HG02798 (cell line): ENCODE measurements around the gene FRMD3.
A peak's percentile ranks its signal among the peaks of the same experiment; 100 is the strongest.

Experiments used
- ATAC-seq: cut with Tn5 transposase; IDR thresholded peaks from one replicate; pipeline ENCODE4 v1.9.1; 2021; ENCODE audit warnings: mild to moderate bottlenecking; ENCODE audit not compliant: unreplicated experiment, poor library complexity

FRMD3 gene

GRCh38 chr9:83257937-83258891 is 280.0 kb downstream of the FRMD3 start:
- ATAC-seq, result no peak

- peak; percentile 73 for ATAC-seq
These were observed 290.5 kb downstream of the FRMD3 start for GRCh38 chr9:83247732-83248131.

DNA sequence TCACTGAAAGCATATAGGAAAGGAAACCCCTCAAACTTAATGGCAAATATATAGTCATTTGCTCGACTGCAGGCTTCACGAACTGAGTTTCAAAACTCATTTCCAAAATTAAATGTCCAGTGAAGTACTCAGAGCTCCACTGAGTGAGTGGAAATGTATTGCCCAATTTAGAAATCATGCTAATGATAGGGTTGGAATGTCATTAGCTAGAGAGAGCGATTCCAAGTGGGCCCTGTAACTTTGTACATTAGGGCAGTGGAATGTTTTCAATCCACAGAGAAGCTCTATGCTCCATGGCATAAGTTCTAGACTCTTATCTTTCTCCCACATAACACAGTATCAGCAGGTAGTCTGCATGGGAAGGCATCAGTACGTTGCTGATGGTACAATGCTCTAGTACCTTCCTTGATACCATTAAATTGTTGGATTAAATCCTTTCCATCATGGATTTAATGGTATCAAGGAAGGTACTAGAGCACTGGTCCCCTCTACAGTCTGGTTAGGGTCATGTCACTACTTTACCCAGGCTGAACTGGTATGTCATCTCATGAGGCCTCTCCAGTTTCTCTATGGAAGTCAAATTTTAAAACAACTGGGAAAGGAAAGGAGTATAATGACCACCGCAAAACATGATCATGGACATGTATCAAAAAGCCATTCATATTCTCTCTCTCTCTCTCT is 292.1 kb downstream of the FRMD3 start:
- no peak for ATAC-seq

DNA sequence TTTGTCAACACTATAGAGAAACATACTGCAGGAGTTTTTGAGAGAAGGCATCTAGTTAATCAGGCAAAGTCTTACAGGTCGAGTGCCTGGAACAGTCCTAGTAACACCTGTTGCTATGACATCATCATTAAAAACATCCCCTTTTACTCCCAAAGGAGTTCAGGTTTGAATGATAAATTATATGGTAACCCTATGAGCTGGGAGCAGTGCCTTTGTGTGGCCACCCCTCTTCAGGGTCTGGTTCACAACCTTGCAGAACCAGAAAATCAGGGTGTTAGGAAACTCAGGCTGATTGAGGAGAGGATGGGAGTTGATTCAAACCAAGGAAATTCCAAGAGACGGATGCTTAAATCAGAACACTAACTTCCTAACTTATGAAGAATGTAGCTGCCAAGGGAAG is 296.1 kb downstream of the FRMD3 start:
- no peak for ATAC-seq

DNA sequence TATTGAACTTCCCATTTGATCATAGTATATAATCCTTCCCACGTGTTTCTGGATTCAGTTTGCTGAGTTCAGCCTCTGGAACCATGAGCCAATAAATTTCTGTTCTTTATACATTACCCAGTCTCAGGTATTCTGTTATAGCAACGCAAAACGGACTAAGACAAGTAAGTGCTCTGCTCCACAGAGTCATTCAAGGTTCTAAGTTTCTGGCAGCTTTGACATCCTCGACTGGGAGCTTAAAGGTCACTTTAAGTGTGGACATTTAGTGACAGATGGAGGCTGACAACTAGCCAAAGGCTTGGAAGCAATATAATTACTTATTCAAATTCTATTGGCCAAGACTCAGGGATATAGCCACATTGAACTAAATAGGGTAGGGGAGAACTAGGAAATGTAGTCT is 297.5 kb downstream of the FRMD3 start:
- no peak for ATAC-seq

GRCh38 chr9:83239747-83240146 is 298.5 kb downstream of the FRMD3 start:
- no peak for ATAC-seq

DNA sequence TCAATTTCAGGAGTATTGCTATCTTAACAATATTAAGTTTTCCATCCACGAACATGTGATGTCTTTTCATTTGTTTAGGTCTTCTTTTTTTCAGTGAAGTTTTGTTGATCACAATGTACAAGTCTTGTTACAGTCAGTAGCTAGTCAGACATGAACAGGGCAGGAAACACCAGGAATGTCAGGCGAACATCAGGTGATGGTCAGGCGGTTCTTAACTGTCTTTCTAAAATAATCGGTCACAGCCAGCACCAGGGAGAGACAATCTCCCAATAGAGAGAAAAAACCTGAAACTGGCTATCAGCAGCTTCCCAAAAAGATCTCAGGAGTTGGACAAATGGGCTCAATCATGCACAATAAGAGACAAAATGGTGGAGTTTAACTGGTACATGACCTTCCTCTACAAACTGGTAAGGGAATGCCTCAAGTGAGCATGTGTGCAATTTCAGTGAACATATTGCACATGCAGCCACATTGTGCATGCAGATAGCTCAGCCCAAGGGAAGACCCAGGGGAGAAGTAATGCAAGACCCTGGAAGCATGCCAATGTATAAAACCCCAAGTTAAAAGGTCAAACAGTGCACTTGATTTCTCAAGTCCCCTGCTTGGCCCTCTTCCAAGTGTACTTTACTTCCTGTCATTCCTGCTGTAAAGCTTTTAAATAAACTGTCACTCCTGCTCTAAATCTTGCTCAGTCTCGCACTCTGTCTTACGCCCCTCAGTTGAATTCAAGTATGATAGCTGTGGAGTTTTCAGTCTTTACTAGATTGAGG is 299.1 kb downstream of the FRMD3 start:
- ATAC-seq, result no peak

- ATAC-seq, result no peak
These were observed 302.0 kb downstream of the FRMD3 start for GRCh38 chr9:83236029-83236696.

DNA sequence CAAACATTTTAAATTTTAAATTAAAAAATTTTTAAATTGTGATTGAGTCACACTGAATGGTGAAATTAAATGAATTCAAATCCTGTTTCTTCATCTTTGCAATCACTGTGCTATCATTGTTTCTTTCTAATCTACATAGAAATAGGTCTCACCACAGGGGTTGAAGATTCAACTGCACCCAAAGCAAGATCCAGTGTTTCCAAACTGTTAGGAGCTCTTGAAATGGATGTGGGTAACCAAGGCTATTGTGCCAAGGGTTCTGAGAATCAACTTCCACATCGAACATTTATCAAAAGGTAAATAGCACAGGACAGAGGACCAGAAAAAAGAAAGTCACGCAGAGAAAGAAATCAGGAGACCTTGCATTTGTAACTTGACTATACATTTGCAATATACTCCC is 302.7 kb downstream of the FRMD3 start:
- no peak for ATAC-seq

- ATAC-seq, result no peak
These were observed 303.7 kb downstream of the FRMD3 start for GRCh38 chr9:83234541-83234940.

DNA sequence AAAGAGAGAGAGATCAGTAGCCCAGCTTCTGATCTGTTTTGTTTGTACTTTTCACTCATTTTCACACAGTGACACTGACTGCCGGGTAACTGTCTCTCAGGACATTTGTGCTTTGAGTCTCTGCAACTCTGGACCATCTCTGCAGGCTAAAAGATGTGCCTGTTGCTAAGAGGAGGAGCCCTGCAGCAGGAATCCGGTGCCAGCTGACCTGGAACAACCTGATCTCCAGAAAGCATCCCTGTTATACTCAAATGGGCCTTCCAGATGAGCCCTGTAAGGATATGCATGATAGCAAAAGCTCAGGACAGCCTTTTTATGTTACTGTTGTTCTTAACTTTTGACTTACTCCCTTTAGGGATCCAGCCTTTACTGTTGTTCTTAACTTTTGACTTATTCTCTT is 304.6 kb downstream of the FRMD3 start:
- no peak for ATAC-seq

- no peak for ATAC-seq
These were observed 307.2 kb downstream of the FRMD3 start for GRCh38 chr9:83231039-83231438.

GRCh38 chr9:83220730-83221129 is 317.5 kb downstream of the FRMD3 start:
- ATAC-seq, result peak; percentile 95

DNA sequence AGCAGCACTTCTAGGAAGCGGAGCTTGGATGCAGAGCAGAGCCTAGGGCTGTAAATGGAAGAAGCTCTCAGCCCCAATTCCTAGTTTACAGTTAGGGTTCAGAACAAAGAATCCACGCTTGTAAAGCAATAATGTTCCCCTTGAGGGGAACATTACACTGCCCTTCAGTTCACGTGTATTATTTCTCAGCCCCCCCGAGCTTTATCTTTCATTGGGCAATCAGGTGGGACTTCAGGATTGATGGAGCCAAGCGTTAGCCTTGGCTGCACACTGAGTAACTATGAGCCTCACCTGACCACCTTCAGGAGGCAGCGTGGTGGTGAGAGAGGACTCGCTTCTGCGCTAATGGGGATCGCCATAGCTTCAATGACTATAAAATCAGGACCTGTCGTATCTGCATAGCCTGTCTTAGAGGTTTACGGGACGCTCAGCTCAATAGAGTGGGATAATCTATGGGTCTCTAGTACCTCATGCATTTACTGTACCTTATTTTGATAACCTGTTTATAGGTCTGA is 318.2 kb downstream of the FRMD3 start:
- no peak for ATAC-seq

DNA sequence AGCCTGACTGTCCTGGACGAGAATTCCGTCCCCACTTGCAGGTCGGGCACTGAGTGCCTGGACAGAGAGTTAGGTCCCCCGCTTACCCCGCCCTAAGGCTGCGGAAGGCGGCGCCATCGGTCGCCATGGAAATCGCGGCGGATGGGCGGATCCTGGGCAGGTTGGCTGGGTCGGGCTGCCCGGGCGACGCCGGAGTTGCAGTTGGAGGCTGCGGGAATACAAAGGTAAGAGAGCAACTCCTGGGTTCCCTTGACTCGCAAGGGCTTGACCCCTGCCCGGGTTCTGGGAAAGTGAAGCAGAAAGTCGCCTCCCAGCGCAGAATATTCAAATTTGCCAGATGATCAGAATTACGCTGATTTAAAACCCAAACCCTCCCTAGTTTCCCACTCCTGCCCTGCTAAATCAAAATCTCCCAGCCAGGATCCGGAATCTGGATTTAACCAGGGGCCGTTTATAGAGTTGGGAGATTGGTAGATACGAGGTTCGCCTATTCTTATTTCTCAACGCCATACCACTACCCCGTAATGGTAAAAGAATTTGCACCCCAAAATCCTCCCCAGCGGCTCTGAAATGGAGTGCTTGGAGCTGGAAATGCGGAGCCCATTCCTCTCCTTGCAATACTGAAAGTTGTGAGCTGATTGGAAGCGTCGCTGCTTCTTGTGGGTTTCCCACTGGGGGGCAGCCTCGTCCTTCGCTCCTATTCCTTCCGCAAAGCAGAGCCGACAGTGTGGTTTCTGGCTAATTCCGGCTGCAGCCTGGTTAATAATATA is 318.9 kb downstream of the FRMD3 start:
- ATAC-seq, result no peak

DNA sequence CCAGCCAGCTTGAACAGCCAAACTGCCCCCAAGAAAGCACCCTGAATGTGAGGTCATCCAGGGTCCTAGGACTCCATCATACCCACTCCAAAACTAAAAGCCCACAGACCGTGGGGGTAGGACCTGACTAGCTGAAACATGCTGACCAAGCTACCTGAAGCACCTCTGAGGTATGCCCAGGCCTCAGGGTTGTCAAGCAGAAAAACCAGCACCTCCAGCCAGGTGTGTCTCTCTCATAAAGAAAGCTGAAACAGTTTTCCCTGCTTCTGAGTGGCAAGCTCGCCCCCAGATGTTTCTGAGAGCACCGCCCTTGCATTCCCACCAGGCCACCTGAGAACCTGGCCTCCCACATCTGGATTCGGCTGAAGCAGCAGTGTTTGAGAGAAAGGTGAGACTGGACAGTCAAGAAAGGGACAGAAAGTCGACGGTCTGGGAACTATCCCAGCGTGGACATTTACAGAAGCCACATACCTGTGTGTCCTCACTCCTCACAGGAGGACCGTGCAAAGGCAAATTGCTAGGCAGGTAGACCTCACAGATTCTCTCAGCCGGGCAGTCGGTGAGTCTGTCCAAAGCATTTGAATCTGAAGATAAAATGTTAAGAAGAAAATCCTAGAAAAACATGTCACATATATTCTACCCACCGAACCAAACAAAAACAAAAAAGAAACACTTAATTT is 319.6 kb downstream of the FRMD3 start:
- ATAC-seq, result no peak

- ATAC-seq, result no peak
These were observed 328.9 kb downstream of the FRMD3 start for GRCh38 chr9:83209188-83209731.

DNA sequence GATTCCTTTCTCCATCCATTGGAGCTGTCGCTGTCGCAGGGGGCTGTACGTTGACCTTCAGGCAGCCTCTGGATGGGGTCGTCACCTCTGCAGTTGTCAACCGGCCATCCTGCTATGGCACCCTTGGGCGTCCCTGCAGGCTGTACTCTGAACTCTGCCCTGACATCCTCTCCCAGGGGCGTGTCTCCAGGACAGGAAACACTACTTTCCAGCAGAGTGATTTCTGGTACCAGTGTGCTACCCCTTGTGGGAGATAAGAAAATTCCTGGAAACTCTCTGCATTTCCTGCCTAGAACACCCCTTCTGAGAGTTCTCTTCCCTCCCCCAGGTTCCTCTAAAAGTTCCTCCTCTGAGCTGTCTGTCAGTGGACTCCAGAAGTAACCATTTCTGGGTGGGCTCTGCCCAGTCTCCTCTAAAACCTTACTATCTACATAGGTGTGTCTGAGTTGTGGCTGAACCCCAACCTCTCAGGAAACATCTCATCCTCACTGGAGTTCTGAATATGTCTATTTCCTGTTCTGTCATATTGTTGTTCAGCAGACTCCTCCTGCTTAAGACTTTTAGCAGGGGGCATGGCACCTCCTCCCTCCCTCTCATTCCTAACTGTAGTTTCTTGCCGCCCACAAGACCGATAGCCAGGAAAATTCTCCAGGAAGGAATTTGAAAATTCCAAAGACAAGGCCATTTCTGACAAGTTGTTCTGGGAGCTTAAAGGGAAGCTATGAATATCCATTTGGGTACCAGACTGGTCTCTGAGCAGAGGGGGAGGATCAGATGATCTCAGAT is 329.9 kb downstream of the FRMD3 start:
- ATAC-seq, result no peak
